Midbrain (tissue), 1 donor: ENCODE measurements around the gene ACTBL2.
"Not testable (repeated sequence)": the region's sequence is repeated elsewhere in the genome, so short reads cannot be mapped to it uniquely, and the experiment has no call there.

ENCODE experiments used
- DNase-seq: peaks from one replicate; lab custom pipeline; 2025; lab: John Stamatoyannopoulos, UW

The ACTBL2 gene

DNA sequence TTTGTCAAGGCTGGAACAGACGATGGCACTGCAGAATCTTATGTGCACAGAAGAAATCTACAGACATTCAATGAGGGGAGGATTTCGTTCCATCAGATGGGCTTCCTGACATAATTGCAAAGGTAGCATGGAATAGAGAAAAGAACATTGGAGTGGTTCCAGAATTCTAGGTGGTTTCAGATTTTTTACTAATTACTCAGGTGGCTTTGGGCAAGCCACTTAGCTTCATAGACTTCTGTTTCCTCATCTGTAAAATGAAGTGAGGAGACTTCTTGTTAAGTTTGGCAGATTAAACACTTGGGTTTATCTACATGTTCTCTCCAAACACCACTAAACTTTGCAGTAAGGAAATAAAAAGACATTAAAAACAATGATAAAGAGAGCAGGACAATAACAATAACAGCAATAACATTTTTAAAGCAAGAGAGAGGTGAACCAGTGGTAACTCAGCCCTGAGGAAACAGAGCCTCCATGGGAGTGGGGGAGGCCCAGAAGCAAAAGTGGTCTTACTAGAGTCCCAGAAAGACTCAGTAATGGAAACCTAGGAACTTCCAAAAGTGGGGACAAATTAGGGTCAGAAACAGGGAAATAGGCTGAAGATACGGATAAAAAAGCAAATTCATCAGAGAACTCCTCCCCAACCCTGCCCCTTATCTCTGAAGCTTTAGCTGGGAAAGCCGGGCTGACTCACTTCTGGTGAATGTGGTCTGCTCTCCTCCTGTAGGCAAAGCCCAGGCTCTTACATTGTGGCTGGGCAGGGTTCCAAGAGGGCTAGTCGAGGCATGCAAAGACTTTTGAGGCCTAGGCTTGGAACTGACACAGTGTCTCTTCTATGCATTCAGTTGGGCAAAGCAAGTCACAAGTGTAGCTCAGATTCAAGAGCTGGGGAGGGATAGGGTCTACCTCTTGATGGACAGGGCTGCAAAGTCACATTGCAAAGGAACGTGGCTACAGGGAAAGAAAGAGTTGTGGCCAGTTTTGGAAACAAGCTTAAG lies 11.8 kb upstream of the ACTBL2 start:
- DNase-seq = no peak

DNA sequence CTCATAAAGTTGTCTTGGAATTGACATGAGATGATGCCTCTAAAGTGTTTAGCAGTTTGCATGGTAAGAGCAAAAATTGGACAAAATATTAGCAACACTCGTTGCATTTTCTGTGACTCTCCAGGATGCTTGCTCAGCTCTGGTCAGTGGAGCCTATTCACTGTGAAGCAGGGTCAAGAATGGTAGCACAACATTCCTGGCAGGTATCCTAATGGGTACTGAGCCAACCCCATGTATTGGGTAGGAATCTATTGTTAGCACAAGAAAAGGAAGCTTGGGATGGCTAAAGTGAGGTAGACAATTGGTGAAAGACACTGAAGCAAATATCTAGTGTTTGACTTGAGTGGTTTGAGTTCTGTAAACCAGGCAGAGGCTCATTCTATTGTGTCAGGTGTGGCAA lies 10.4 kb upstream of the ACTBL2 start:
- DNase-seq = no peak

DNA sequence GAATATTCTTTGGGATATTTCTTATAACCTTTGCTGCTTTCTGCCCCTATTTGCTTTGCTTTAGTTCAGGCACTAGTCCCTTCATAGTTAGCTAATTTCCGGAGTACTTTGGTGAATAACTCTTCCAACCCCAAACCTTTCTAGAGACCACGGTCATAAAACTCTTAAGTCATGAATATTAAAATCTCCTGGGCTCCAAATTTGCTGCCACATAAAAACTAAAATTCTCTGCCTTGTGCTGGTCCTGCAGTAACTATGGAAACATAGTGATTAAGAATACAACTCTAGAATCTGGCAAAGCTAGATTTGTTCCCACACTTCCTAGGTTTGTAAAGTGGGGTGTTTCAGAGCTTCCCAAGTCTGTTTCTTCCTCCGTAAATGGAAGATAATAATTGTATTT lies 10.0 kb upstream of the ACTBL2 start:
- no peak for DNase-seq

DNA sequence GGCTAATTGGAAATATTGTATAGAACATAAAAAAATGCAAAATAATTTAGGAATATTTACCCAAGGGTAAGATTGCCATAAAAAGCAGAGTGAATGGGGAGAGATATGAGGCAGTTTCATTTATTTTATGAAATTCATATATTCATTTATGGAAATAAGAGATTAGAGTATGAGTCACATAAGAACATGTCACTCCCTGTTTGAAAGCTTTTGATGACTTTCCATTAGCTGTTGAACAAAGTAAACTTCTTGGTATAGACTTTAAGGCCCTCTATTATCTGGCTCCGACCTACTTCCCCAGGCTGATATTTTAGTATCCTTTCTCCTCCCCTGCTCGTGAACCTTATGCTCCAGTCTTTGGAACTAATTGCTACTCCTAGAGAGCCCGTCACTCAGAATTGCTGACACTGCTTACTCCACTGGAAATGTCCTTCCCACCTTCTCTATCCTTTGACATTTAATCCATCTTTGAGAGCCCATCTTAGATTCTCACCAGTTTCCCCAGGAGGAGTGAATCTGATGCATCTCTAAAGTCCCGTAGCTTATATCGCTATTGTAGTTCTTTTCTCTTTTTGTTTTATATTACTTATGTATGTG lies 8.9 kb upstream of the ACTBL2 start:
- no peak for DNase-seq

DNA sequence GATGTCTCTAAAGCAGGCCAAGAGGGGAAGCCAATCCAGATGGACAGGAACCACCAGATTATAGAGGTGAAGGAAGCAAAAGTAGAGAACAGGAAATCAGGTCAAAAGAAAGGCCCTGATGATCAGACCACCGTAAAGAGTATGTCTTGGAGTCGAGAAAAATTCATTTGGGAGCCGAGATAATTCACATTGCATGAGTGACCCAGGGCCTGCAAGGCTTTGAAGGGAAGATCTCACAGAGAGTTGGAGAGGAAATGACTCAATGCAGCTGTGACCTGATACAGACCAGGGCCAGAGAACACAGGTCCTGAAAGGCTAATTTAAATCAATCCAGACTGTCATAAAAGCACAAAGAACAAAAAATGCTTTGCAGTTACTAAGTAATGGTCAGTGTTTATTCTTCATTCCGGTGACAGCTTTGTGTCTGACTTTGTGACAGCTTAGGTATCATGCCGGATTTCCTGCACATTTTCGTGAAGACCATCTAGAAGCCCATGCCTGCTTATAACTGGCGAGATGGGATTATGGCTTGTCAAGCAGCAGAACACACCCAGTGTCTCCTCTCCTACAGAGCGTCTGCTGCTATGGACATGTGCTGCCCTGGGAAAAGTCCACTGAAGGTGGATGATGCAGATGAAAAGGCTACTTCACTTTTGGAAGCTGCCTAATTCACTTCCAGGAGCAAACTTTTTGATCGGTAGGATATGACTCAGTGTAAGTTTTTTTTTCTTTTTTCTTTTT lies 5.8 kb upstream of the ACTBL2 start:
- DNase-seq = no peak

DNA sequence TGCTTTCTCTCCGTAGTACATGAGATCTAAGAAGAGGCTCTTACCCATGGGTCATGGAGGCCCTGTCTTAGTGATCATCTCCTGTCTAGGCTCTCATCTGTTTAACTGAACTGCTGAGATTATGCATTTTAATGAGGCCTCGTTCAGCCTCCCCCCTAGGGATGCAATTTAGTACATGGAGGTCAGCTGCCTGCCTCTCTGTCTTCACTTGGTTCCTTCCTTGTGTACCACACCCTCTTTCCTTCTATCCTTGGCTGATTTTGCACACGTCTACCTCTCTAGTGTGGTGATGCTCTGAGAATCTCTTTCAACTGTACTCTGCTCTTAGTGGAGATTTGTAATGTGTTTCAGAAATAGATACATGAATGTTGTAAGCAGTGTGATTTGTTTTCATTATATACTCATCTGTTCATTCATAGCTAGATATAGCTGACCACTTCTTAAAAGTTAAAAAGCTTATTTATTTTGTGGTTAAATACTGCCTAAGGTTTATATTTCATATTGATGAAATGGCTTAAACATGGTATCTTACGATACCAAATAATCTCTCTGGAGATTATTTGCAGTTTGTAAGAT lies 3.5 kb upstream of the ACTBL2 start:
- no peak for DNase-seq

DNA sequence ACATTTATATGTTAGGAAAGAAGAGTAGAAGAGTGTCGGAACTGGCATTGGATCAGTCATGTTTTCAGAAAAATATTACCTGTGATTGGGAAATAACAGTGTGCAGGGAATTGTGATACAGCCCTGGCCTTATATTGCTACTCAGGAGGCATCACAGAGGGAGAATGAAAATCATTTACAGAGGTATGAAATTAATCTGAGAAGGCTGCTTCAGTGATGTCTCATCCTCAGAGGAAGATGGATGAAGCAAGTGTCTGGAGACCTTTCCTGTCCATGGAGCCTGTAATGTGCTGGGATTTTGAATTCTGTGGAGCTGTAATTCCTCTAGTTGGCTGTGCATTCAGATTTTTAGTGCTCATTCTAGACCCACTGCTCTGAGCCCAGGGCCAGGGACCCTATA lies 3.8 kb downstream of the ACTBL2 start:
- DNase-seq = no peak

DNA sequence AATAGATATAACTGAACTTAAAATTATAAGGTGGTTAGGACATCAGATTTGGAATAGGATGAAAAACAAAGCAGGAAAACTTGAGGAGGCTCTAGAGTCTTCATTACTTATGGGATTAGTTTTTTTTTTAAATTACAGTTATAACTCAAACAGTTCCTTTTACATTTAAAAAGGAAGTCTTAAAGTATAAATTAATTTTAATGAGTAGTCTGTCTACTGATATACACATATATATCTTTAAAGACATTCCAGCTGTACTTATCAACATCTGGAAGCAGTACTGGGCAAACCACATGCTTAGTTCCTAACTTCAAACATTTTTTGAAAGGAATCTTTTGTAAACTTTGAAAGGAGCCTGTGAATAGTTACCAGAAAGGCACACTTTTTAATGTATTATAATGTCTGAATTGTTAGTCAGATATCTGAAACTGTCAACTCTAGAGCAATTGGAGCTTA lies 6.0 kb downstream of the ACTBL2 start:
- no peak for DNase-seq

DNA sequence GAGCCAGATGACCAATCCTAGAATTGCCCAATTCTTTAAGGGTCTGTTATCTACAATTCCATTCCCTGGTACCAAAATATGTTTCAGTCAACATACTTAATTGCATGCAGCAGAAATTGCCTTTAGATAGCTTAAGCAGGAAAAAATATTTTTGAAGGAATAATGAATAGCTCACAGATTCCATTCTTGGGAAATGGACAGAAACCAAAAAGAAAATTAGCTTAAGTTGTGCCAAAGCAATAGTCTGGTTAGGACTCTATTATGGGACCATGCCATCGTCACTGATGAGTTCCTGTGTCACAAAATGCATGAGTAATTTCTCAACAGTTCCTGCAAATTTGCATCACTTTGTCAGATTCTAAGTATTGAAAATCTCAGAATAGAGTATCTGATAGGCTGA lies 12.3 kb downstream of the ACTBL2 start:
- no peak for DNase-seq

DNA sequence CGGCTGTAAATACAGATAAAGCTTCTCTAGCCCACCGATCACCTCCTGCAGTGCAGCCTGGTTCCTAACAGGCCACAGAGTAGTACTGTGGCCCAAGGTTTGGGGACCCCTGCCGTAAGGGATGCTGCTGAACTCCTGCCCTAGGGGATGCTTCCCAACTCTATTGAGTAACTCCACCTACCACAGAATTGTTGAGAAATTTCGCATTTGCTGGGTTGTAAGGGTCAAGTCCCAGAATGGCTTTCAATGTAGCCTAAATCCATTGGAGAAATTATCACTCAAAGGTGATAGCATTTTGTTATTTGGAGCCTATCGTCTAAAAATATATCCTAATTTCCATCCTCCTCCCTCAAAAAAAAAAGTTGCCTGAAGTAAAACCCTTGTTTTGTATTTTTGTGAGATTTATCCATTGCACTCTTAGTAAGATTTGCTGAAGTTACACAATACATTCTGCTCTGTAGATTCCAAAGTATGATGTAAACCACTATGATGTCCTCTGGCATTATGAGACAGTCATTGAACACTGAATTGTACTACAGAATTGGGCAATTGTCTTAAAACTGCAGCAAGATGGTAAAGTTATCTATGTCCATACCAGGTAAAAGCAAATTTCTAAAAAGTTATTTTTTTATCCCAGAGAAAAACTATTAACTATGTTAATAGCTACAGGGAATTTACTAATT lies 14.0 kb downstream of the ACTBL2 start:
- DNase-seq = no peak

DNA sequence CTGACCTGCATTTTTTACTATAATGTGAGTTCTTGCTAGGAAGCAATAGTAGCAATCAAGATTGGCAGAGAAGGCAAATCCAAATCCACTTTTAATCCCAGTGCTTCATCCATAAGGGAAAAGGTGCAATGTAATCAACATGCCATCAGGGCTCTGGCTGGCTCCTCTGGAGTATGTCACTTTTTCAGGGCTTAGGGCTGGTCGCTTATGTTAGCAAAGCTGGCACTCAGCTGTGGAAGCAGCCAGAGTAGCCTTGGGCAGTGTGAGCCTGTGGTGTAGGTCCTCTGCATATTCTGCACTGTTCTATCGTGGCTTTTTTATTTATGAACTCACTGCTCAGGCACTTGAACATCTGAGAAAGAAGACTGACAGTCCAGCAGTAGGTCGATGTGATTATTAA lies 16.1 kb downstream of the ACTBL2 start:
- DNase-seq = no peak

DNA sequence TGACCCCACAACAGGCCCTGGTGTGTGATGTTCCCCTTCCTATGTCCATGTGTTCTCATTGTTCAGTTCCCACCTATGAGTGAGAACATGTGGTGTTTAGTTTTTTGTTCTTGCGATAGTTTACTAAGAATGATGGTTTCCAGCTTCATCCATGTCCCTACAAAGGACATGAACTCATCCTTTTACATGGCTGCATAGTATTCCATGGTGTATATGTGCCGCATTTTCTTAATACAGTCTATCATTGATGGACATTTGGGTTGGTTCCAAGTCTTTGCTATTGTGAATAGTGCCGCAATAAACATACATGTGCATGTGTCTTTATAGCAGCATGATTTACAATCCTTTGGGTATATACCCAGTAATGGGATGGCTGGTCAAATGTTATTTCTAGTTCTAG lies 22.6 kb downstream of the ACTBL2 start:
- not testable (repeated sequence) for DNase-seq

DNA sequence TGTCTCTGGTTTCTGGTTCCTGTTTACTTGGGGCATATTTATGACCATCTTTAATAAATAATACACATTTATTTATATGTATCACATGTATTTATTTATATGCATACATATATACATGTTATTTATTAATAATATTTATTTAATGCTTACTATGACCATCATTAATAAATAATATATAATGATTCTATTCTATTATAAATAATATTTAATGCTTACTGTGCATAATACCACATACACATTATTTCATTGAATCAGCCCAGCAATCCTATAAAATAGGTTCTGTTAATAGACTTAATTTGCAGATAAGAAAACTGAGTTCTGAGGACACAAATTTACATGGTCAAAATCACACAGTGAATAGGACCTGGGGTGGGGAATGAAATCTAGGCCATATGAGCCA lies 24.2 kb downstream of the ACTBL2 start:
- DNase-seq = no peak

DNA sequence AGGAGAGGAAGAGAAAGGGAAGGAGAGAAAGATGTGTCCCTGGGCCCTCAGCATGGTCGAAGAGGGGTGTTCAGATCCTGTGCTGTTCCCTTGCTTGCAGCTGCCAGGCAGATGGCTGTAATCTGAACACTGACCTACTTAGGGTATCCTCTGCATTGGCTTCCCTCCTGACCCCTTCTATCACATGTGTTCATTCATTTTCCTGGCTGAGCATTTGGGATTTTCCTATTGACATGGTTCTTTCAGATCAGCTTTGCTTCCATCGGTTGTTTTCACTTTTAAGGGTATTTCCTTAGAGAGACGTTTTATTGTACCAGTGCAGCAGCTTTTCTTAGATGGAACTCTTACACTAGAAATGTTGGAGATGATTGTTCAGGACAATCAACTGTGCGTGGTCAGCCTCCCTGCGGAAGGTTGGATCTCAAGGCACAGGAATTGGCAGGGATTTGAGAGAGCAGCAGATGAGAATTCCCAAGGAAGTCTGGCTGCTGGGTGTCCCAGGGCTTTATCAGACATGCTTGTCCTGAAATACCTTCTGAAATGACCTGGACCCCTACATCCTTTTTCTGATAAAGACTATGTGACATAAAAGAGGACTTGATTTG lies 26.0 kb downstream of the ACTBL2 start:
- no peak for DNase-seq

DNA sequence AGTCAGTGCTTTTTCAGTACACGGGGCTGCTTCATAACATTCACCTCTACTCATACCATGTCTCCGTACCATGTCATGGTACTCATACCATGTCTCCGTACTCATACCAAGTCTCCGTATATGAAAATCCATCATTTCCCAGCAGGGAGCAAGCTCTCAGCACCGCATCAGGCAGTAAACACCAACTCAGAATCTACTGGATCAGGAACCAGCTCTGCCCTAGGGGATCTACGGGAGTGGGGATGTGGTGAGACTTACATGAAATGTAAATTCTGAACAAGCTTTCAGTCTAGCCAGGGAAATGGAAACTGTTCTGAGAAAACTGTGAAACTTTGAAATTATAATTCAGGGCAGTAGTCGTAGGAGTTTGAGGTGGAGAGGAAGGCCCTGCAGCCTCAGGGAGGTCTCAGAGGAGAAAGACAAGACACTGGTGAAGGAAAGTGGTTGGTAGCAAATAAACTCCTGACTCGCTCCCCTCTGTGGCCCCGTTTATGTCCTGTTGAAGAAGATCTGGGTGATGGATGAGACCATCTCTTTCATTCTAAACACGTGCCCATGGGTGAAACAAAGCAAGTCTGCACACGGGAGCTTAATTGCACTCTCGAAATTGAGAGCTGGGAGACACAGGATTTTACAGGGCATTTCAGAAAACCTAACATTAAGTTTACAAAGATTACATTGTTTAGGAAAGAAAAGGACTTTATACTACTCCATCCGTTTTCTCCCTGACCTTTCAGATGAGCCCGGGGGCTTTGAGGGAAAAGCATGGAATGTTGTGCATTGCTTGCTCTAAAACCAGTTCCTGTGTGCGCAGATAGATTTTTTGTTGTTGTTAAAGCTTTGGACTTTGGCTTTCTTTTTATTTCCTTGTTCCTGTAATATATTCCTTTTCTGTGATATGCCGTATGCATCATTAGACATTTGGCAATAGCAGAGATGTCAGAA lies 26.8 kb downstream of the ACTBL2 start:
- no peak for DNase-seq

DNA sequence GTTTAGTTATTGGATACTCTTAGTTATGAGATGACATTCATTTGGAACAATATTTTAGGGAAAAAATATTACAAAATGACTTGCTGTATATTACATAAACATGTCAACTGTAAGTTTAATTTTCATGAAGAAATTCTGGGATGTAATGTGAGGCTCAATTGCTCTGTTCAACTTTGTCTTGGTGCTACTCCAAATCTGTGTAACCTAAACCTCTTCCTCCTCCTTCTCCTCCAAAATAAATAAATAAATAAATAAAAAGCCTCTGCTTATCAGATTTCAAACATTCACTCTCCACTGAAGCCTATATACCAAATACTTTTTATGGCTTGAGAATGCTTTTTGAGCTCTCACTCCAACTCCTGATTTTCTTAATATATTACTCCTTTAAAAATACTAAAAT lies 27.7 kb downstream of the ACTBL2 start:
- no peak for DNase-seq

DNA sequence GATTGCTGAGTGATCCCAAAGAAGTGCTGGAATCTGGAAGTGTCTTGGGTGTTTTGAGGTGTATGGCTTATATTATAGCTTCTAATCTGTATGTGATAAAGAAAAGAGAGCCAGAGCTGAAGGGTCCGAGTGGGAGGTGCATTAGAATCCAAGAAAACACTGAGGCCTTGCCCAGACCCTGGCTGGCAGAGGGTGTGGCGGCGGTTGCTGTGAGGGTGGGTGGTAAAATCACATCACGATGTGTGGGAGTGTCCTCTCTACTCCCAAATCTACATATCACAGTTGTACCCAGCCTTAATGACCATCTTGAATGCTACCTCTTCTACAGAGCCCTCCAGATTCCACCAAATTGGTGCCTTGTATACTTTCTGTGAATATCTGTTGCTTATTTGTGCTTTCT lies 28.9 kb downstream of the ACTBL2 start:
- DNase-seq = no peak

DNA sequence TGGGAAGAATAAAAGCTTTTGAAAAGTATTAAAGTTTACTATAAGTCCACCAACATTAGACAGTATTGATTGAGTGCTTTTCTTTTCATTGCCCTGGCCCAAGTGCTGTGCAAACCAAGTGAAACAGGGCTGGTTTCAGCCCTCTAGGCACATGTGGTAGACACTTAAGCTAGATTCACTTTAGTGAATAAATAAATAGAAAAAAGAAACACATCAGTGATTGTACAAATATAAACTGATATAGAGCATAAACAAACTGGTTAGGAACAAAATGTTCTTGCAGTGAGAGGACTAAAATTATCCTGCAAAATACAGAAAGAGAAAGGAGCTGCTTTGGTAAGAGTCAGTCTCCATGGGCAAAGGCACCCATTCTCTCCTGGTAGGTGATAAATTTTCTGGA lies 29.7 kb downstream of the ACTBL2 start:
- DNase-seq = no peak

DNA sequence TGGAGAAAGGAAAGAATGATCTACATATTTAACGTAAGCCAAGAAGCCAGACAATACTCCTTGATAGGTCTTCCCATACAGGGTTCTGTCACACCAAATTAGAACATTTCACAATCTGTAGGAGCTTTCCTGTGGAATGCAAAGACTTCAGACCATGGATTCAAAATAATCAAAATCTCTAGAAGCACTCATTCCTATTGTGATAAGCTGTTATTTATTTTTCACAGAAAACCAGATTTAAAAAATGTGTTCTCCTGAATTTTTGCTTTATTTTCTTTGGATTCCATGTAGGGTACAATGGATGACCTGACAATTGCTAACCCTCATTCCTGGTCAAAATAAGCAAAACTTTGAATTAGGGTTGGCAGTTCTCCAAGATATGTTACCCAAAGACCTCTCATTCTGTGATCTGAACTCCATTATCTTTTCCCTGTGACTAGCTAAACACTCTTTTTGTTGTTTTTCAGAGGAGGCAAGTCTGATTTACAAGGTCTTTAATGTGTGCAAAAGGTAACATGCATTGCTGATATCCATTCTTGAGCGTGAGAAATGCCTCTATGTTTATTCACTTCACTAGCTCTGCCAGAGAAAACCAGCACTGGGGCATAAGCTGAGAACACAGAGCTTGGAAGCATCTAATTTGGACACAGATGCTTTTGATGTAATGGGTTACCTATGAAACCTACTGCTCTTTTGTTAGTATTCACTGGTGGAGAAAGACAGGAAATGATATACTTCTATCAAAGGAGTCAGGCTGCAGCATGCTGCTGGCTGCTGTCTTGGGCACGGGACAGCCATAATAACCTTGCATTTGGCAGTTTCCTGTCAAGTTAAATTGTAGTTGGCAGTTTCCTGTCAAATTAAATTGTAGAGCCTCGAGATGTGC lies 31.4 kb downstream of the ACTBL2 start:
- no peak for DNase-seq
